HG03159 (cell line): ENCODE measurements around the gene MGRN1.
"Not testable (repeated sequence)": the region's sequence is repeated elsewhere in the genome, so short reads cannot be mapped to it uniquely, and the experiment has no call there.

Experiments used
- ATAC-seq: cut with Tn5 transposase; IDR thresholded peaks from one replicate; pipeline ENCODE4 v1.9.1; 2021; ENCODE audit warnings: mild to moderate bottlenecking, moderate library complexity; ENCODE audit not compliant: unreplicated experiment

MGRN1 gene

GRCh38 chr16:4650443-4651074 is 25.9 kb downstream of the MGRN1 start:
- not testable (repeated sequence) for ATAC-seq

- no peak for ATAC-seq
These were observed 27.2 kb downstream of the MGRN1 start for GRCh38 chr16:4651827-4652226.

DNA sequence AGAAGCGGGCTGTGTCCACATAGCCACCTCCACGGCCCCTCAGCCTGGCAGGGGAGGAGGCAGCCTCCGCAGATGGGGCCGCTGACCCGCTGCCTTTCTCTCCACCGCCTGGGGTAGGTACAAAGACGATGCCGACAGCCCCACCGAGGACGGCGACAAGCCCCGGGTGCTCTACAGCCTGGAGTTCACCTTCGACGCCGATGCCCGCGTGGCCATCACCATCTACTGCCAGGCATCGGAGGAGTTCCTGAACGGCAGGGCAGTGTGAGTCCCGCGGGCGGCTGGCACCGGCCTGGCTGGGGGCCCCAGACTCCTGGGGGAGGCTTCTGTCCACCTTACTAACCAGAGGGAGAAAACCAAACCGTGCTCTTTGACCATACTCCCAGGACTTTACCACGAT is 27.9 kb downstream of the MGRN1 start:
- ATAC-seq, result no peak

GRCh38 chr16:4654011-4654963 is 29.7 kb downstream of the MGRN1 start:
- no peak for ATAC-seq

DNA sequence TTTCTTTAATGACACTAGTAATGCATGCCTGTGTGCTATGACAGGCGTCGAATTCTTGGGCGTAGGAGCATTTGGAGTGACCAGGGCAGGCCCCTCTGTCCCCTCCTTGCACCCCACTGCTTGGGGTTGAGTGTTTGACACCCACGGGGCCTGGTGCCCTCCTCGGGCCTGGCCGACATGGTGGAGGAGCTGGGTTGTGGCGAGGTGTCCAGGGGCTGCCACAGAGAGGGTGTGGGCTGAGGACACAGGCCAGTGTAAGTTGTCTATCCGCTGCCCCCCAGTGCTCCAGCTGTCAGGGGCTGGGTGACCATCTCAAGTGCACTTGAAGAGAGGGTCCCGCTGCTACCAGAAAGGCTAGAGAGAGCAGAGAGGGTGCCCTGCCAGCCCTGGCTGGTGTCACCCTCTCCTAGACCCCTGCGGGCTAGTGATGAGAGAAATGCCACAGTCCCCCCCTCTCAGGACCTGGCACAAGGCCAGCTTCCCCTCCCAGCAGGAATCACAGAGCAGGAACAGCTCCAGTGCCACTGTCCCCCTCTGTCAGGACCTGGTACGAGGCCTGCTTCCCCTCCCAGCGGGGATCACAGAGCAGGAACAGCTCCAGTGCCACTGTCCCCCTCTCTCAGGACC is 30.5 kb downstream of the MGRN1 start:
- no peak for ATAC-seq

GRCh38 chr16:4655801-4656200 is 31.2 kb downstream of the MGRN1 start:
- no peak for ATAC-seq

DNA sequence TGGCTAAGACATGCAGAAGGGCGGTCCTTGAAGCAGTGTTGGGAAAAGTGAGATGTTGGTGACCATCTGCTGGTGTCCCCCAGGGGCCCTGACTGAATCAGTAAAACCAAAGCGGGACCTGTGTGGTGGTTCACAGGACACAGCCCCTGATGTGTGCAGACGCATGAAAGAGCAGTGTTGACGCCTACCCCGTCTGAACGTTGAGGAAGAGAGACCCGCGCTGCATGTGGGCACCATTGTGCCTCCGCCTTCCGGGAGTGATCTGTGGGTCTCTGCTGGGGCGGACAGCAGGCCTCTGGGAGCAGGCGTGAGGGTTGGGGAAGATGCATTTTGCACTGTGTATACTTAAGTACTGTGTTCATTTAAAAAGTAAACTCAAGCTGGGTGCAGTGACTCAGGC is 31.6 kb downstream of the MGRN1 start:
- ATAC-seq, result no peak

DNA sequence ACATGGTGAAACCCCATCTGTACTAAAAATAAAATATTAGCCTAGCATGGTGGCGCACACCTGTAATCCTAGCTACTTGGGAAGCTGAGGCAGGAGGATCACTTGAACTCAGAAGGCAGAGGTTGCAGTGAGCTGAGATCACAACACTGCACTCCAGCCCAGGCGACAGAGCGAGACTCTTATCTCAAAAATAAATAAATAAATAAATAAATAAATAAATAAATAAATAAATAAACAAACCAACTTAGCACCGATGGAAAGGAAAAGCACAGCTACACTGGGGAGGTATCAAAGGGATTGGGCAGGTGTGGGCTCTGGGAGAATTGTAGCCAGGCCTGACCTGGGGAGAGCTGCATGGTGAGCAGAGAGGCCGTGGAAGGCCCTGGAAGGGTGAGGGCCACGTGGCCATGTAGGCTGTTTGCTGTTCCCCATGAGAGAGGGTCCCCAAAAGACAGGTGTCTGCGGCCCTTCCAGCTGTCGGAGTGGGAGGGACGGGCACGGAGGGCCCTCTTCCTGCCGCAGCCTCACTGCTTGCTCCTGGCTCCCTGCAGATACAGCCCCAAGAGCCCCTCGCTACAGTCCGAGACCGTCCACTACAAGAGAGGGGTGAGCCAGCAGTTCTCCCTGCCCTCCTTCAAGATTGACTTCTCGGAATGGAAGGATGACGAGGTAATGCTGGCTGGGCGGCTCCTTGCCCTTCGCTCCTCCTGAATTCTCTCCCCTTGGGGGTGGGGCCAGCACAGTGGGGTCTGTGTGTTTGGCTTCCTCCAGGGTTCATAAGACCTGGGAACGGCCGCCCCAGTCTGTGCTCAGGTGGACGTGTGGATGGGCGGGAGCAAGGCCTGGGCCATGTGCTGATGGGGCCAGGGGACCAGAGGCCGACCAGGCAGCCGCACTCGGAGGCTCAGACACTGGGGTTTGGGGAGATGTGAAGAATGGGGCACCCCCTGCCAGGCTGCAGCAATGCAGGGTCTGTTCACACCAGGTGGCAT is 32.4 kb downstream of the MGRN1 start:
- ATAC-seq, result no peak

GRCh38 chr16:4659363-4660353 is 35.0 kb downstream of the MGRN1 start:
- no peak for ATAC-seq

- ATAC-seq, result no peak
These were observed 35.9 kb downstream of the MGRN1 start for GRCh38 chr16:4660454-4661007.

DNA sequence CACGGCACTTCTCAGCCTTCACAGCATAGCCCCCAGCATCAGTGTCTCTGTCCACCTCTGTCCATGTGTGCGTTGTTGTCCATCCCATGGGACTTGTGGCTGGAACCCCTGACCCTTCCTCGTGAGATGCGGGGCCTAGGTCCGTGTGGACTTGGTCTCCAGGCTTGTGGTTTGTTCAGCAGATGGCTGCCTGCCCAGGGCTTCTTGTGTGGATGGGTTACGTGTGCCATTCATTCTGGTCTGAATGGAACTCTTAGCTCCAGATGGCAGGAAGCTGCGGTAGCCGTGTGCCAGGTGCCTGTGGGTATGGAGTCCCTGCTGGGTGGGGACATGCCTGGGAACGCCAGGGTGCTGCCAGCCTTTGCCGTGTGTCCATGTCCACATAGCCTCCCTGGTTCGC is 37.0 kb downstream of the MGRN1 start:
- no peak for ATAC-seq

DNA sequence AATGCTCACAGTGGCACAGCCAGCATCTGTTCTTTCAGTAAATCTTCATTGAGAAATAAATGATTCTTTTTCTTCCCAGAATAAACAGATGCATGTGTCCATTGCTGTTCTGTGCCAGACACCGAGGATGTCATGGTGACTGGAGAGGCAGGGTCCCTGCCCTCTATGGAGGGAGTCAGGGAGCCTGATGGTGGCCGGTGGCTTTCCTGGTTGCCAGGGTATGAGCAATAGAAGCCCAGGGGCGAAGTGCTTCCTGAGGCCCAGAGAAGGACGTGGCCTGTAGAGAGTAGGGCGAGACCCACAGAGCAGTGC is 38.8 kb downstream of the MGRN1 start:
- ATAC-seq, result no peak

DNA sequence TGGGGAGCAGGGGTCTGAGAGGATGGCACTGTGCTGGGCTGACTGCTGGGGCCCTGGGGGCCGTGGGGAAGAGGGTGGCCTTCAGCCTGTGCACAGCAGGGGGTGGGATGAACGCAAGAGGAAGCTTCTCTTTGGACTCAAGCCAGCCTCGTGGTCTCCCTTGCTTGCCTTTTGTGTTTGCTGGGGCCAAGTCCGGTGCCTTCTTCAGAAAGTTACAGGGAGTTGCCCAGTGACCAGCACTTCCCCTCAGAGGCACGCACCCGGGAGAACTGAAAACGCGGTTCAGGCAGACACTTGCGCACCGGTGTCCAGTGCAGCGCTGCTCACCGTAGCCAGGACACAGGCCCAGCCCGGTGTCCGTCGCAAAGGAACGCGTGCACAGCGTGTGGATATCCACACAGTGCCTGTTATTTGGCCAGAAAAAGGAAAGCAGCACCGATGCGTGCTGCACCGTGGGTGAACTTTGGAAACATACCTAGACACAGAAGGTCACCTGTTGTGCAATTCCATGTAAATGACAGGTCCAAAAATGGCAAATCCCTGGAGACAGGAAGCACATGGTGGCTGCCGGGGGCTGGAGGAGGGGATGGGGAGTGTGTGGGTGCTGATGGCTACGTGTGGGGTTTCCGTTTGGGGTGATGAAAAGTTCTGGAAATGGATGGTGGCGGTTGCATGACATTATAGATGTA is 39.3 kb downstream of the MGRN1 start:
- ATAC-seq, result no peak

DNA sequence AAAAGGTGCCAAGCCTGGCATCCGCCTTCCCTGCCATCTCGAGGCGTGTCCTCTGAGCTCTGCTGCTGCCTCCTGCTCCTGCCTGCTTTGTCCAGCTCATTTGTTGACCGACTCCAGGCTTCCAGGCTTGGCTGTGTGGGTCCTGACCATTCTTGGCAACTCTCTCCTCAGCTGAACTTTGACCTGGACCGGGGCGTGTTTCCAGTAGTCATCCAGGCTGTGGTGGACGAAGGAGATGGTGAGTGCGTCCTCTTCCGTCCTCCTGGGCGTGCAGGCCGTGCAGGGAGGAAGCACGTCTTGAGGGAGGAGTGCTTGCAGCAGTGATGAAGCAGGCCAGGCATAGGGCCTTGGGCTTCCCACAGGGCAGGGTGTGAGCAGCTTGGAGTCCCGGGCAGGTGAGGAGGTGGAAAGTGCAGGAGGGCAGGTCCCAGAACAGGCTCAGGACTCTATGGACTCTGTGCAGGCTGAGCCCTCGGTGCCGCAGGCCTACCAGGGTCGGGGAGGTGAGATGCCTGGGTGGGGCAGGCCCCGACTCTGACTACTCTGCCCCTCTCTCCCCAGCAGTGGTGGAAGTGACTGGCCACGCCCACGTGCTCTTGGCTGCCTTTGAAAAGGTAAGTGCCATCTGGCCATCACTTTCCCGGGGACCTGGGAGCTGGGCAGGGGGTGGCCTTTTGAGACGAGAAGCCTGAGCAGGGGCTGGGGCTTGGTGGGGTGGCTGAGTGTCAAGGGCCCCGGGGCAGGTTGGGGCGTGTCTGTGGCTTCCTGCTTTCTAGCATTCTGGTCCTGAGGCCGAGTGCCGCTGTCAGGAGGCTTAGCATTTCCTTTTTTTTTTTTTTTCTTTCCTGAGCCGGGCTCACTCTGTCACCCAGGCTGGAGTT is 40.2 kb downstream of the MGRN1 start:
- no peak for ATAC-seq

GRCh38 chr16:4666537-4667202 is 42.0 kb downstream of the MGRN1 start:
- no peak for ATAC-seq

GRCh38 chr16:4667203-4667963 is 42.8 kb downstream of the MGRN1 start:
- ATAC-seq, result no peak
